ENCODE results near the gene INHBA.

GRCh38 chr7:41685684-41686083, 17.2 kb downstream of the INHBA start:
- no peak for TF ChIP-seq CTCF (conservative IDR thresholded peaks at IDR 0.05)
- no peak for TF ChIP-seq ZFX (IDR thresholded peaks at IDR 0.05)

Measured in C4-2B (cell line).